GM19395 (cell line): ENCODE measurements around the gene ZRANB3.
"Not testable (repeated sequence)": the region's sequence is repeated elsewhere in the genome, so short reads cannot be mapped to it uniquely, and the experiment has no call there.

Experiments used
- ATAC-seq: cut with Tn5 transposase; IDR thresholded peaks from one replicate; pipeline ENCODE4 v1.9.1; 2021; ENCODE audit warnings: mild to moderate bottlenecking, moderate library complexity; ENCODE audit not compliant: unreplicated experiment

Gene ZRANB3

GRCh38 chr2:135144343-135144742 lies 386.7 kb downstream of the ZRANB3 start:
- no peak for ATAC-seq

GRCh38 chr2:135142323-135142722 lies 388.7 kb downstream of the ZRANB3 start:
- ATAC-seq, result no peak

- ATAC-seq, result no peak
Observed at GRCh38 chr2:135140606-135141005, 390.4 kb downstream of the ZRANB3 start.

GRCh38 chr2:135132314-135132713 lies 398.7 kb downstream of the ZRANB3 start:
- ATAC-seq, result no peak

GRCh38 chr2:135130751-135131150 lies 400.3 kb downstream of the ZRANB3 start:
- ATAC-seq, result no peak

GRCh38 chr2:135125940-135126339 lies 405.1 kb downstream of the ZRANB3 start:
- ATAC-seq, result no peak

- ATAC-seq, result no peak
Observed at GRCh38 chr2:135124924-135125886, 405.8 kb downstream of the ZRANB3 start.

GRCh38 chr2:135121658-135122039 lies 409.4 kb downstream of the ZRANB3 start:
- ATAC-seq, result not testable (repeated sequence)

GRCh38 chr2:135121016-135121657 lies 409.9 kb downstream of the ZRANB3 start:
- no peak for ATAC-seq

GRCh38 chr2:135119582-135119981 lies 411.4 kb downstream of the ZRANB3 start:
- no peak for ATAC-seq

- ATAC-seq, result no peak
Observed at GRCh38 chr2:135113322-135113721, 417.7 kb downstream of the ZRANB3 start.

- ATAC-seq, result not testable (repeated sequence)
Observed at GRCh38 chr2:135105513-135106316, 425.3 kb downstream of the ZRANB3 start.

GRCh38 chr2:135103843-135104242 lies 427.2 kb downstream of the ZRANB3 start:
- ATAC-seq, result no peak

- ATAC-seq, result no peak
Observed at GRCh38 chr2:135099802-135100483, 431.1 kb downstream of the ZRANB3 start.

- ATAC-seq, result no peak
Observed at GRCh38 chr2:135097532-135098231, 433.3 kb downstream of the ZRANB3 start.

GRCh38 chr2:135096665-135097446 lies 434.2 kb downstream of the ZRANB3 start:
- no peak for ATAC-seq

GRCh38 chr2:135095591-135095990 lies 435.4 kb downstream of the ZRANB3 start:
- ATAC-seq, result no peak

- no peak for ATAC-seq
Observed at GRCh38 chr2:135094508-135094907, 436.5 kb downstream of the ZRANB3 start.

GRCh38 chr2:135093670-135094330 lies 437.2 kb downstream of the ZRANB3 start:
- ATAC-seq, result no peak
